ENCODE results near the gene MDN1. TPM values are rescaled to one million over a fixed set of nuclear protein-coding genes. Genes with fewer than 3 reads are reported as not detected.
"Not testable (repeated sequence)": the region's sequence is repeated elsewhere in the genome, so short reads cannot be mapped to it uniquely, and the experiment has no call there.

The MDN1 gene
- polyA plus RNA-seq, 4 donors: 40.4 to 45.5 (median 41.0) TPM

DNA sequence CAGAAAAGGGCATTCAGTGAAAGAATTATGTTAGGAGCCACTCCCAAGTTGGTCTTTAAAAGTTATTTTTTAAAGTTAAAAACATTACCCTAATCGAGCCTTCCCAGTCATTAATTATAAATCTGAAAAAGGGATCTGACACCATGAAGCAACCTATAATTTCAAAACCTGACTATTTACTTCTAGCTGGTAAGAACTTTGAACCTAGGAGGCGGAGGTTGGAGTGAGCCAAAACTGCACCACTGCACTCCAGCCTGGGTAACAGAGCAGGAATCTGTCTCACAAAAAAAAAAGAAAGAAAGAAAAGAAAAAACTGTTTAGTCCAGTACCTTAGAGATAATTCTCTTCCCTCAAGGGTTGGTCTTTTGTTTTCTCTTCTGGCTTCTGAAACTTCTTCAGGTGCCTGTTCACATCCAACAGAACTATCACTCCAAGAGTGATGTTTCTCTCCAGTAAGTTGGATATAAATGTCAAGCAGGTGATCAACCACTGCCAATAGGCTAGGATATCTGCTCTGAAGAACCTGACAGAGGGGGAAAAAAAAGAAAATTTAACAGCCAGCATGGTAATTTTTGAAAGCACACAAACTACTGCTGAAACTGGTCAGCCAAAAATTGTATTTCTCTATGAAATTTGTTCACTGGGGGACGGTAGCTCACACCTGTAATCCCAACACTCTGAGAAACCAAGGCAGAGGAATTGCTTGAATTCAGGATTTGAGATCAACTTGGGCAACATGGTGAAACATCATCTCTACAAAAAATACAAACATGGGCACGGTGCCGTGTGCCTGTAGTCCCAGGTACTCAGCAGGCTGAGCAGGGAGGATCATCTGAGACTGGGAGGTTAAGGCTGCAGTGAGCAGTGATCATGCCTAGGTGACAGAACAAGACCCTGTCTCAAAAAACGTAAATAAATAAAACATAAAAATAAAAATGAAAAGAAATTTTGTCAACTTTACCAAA, 38.2 kb downstream of the MDN1 start:
- DNase-seq (ENCODE audit: low read depth in 4 of 4, low spot score in 3 of 4): no peak

- DNase-seq (ENCODE audit: low read depth in 4 of 4, low spot score in 3 of 4): no peak
Observed at GRCh38 chr6:89777455-89777854, 42.1 kb downstream of the MDN1 start.

DNA sequence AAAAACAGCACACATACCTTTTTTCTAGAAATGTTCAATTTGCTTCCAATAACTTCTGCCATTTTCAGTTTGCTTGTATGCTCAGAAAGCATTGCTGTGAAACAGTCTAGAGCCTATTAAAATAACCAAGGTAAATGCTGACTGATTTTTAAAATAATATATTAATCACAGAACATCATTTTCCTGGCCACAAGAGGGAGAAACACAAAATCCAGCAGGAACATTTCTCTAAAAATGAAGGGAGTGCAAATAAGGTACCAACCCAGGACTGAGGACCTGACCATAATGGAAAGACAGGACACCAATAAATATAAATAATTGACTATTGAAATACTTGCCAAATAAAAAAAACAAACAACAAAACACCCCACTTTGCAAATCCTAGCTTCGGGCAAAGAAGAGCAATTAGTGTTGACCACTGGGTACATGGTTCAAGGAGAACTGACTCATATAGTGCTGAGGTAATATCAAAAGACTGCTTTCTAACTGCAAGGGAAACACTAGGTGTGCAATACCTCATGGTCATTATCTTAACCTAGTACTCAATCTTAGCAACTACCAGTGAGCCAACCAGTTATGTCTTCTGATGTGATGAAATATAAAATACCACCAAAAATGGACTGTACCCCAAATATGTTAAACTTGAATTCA, 42.9 kb downstream of the MDN1 start:
- DNase-seq (ENCODE audit: low read depth in 4 of 4, low spot score in 3 of 4): no peak

DNA sequence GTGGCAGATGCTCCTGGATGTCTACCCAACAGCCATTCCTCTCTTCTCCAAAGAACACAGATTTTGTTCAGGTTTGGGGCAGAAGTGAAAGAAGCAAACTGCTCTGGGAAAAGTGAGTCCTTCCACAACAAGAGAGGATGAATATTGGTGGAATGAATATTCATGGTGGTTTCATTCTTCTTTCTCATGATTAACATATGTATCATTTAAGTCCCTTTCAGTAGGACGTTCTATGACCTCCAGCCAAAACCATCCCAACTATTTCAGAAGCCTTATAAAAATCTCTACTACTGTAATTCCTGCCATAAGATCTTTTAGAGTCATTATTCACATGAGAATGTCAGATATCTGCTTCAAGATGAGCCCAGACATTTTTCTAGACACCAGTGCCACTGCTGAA, 44.4 kb downstream of the MDN1 start:
- no peak for DNase-seq (ENCODE audit: low read depth in 4 of 4, low spot score in 3 of 4)

DNA sequence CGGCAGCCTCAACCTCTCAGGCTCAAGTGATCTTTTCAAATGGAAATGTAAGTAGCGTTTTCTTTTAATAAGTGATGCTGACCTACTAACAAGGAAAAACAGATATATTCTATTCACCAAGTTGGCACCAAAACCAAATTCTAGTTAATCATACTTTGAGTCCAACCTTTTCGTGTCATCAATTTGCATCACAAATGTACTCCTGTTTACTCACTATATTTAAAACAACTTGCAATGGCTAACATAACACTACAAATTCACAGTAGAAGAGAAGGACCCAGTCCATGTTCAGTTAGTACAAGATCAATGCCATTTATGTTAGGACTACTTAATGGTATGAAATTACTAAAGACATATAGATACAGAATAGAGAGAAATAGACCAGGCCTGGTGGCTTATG, 50.0 kb downstream of the MDN1 start:
- DNase-seq (ENCODE audit: low read depth in 4 of 4, low spot score in 3 of 4): no peak

DNA sequence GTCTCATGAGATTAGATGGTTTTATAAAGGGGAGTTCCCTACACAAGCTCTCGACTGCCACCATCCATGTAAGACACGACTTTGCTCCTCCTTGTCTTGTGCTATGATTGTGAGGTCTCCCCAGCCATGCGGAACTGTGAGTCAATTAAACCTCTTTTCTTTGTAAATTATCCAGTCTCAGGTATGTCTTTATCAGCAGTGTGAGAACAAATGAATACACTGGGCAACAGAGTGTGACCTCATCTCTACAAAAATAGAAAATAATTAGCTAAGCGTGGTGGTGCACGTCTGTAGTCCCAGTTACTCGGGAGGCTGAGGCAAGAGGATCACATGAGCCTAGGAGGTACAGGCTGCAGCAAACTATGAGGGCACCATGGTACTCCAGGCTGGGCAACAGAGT, 51.3 kb downstream of the MDN1 start:
- no peak for DNase-seq (ENCODE audit: low read depth in 4 of 4, low spot score in 3 of 4)

DNA sequence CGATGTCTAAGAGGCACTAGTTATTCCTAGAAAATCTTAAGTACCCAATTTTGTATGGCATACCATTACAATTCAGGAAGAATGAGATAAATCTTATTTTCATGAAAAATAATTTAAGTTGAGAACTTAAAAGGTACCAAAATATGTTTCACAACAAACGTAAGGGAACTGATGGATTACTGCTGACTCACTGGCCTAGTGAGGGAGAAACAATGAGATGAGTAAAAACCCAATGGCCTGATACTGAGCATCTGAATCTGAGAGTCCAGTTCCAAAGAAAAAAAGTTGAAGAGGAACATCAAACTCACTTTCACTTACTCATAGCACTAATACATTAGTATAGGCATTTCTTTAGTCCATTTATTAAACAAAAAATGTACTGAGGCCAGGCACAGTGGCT, 56.0 kb downstream of the MDN1 start:
- DNase-seq (ENCODE audit: low read depth in 4 of 4, low spot score in 3 of 4): no peak

DNA sequence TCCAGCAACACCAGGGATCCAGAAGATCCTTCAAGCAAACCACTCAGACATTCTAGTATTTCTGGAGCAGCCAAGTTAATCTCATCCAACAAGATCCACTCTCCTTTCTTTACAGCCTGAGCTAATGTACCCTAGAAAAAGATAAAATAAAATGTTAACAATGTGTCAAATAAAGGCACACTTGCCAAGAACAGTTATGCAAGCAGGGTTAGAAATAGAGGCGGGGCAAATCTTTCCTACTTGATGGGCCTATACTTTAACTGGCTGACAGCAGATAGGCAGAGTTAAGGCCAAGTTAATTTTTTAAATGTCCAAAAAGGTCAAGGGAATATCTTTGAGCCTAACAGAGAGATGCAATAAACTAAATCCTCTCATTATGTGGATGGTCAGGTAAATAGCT, 60.8 kb downstream of the MDN1 start:
- no peak for DNase-seq (ENCODE audit: low read depth in 4 of 4, low spot score in 3 of 4)

DNA sequence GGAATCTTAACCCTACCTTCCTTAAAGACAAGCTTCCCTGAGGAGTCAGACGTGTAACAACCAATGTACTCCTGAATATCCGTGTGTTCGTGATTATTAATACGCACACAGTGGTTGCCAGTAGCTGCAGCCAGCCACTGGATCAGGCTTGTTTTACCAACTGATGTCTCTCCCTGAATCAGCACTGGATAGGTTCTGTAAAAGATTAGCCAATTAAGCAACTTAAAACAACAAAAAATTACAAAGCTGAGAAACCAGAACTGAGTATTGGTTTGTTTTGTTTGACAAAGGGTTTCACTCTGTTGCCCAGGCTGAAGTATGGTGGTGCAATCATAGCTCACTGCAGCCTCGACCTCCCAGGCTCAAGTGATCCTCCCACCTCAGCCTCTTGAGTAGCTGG, 69.3 kb downstream of the MDN1 start:
- DNase-seq (ENCODE audit: low read depth in 4 of 4, low spot score in 3 of 4): no peak

GRCh38 chr6:89749918-89750317, 69.7 kb downstream of the MDN1 start:
- no peak for DNase-seq (ENCODE audit: low read depth in 4 of 4, low spot score in 3 of 4)

DNA sequence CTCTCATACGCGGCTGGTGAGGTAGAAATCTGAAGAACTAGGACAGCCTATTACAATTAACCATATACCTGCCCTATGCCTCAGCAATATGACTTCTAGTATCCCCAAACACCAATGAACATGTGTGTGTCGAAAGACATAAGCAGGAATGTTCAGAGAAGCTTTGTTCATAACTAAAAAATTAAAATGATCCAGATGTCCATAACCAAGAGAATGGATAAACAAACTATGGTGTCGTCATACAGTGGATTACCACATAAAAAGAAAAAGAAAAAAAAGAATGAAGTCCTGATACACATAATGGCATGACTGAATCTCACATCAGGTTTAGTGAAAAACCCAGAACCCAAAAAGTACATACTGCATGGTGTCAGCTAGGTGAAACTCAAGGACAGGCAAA, 73.9 kb downstream of the MDN1 start:
- DNase-seq (ENCODE audit: low read depth in 4 of 4, low spot score in 3 of 4): no peak

GRCh38 chr6:89745096-89745495, 74.5 kb downstream of the MDN1 start:
- no peak for DNase-seq (ENCODE audit: low read depth in 4 of 4, low spot score in 3 of 4)

DNA sequence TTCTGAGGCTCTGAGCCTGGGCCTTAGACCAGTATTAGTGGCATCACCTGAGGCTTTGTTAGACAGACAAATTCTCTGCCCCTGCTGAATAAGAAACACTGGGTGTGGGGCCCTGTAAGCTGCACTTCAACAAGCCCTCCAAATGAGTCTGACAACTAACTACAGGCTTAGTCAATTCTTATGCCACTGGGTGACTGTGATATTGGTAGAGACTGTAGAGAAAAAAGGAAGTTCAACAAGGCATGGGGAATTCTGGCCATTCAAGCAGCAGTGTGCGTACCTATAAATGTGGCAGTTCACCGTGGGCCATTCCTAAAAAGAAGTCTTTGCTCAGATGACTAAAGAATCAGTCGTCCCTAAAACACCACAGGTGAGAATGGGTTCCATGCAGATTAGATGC, 82.7 kb downstream of the MDN1 start:
- DNase-seq (ENCODE audit: low read depth in 4 of 4, low spot score in 3 of 4): no peak

- no peak for DNase-seq (ENCODE audit: low read depth in 4 of 4, low spot score in 3 of 4)
Observed at GRCh38 chr6:89734526-89734925, 85.1 kb downstream of the MDN1 start.

DNA sequence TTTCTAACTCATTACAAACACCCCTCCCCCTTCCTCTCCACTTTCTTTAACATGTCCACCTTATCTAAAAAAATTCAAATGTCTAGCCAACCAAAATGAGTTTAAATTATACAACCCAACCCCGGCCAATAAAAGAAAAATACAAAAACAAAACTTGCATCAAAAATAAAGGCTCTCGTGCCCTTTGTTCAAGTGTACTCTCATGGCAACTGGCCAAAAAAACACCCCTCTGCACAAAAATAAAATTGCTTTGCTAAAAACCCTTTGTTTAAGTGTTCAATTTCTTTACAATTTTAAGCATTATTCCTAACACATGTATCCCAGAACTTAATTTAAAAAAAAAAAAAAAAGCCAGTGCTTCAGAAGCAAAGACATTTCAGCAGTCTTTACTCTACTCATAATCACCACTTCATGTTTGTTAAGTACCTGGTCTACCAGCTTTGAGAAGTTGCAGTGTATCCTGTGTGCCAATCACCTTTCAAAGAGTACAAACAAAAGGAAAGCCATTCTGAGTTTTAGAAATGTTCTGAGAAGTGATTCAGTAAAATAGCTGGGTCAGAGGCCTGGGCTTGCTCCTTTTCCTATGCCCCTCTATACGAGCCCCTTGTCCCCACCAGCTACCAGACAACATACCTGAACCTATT, 87.5 kb downstream of the MDN1 start:
- DNase-seq (ENCODE audit: low read depth in 4 of 4, low spot score in 3 of 4): no peak

- not testable (repeated sequence) for DNase-seq (ENCODE audit: low read depth in 4 of 4, low spot score in 3 of 4)
Observed at GRCh38 chr6:89731262-89731661, 88.3 kb downstream of the MDN1 start.

DNA sequence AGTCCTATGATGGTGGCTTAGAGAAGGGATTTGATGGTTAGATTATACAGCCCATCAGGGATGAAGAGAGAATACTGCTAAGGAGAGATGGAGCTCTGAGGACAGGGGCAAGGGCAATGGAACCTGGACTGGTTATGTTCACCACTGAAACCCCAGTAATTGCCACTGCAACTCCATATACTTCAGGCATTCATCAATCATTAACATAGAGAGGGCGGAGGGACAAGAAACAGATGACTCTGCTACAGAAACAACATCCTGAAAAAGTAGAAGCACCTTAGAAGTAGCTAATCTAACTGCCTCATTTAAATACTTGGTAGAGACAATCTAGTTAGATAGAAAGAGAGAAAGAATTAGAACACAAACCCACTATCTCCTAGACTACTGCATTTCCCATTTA, 89.8 kb downstream of the MDN1 start:
- DNase-seq (ENCODE audit: low read depth in 4 of 4, low spot score in 3 of 4): no peak

- no peak for DNase-seq (ENCODE audit: low read depth in 4 of 4, low spot score in 3 of 4)
Observed at GRCh38 chr6:89727501-89727900, 92.1 kb downstream of the MDN1 start.

DNA sequence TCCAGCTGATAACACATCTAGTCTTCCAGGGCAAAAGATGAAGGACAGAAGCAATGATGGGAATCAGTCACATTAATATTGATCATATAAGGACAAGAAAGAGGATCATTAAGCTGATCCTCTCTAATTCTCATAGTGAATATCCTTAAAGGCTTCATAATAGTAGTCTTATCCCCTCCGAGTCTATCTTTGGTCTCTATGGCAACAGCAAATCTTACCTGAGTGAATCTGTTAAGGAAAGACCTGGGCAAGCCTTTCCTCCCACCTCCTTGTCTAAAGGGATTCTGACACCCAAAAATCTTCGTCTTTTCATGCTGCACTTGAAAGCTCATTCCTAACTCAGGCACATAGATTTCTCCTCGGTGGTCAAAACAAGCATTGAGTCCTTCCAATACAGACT, 94.6 kb downstream of the MDN1 start:
- DNase-seq (ENCODE audit: low read depth in 4 of 4, low spot score in 3 of 4): no peak

- no peak for DNase-seq (ENCODE audit: low read depth in 4 of 4, low spot score in 3 of 4)
Observed at GRCh38 chr6:89723046-89723445, 96.5 kb downstream of the MDN1 start.

DNA sequence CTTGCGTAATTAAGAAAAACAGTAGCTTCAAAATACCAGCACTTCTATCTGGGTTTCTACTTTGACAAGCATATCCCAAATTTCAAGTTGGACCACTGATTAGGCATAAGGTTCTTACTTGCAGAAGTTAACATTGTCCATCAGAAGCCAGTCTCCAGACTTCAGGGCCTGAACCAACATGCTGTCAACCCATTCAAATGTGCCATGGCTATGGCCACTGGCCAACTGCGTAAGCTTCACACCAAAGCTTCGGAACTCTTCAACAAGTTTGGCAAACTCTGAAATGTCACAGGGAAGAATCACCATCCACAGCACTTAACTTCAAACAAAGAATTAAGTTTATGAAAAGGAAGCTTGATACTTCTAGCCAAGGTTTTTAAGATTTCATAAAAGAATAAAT, 103.1 kb downstream of the MDN1 start:
- DNase-seq (ENCODE audit: low read depth in 4 of 4, low spot score in 3 of 4): no peak

GRCh38 chr6:89711801-89712200, 107.8 kb downstream of the MDN1 start:
- DNase-seq (ENCODE audit: low read depth in 4 of 4, low spot score in 3 of 4): no peak
